Activated T-helper 17 cell treated with anti-CD3 and anti-CD28 coated beads, Interleukin-2, amount 50 U/mL, for 72 hours (primary cell): ENCODE results near the gene PPM1F. TPM values are rescaled to one million over a fixed set of nuclear protein-coding genes. Genes with fewer than 3 reads are reported as not detected.
"Not testable (repeated sequence)": the region's sequence is repeated elsewhere in the genome, so short reads cannot be mapped to it uniquely, and the experiment has no call there.

Source experiments
- ATAC-seq: fragments of 150-1000 bp; cut with Tn5 transposase; replicated peaks from 2 replicates; pipeline ENCODE4 v1.10.0; 2021; ENCODE audit warnings: mild to moderate bottlenecking, moderate library complexity
- H3K27ac Mint-ChIP-seq: one replicate; pipeline ENCODE4 v1.8.0; 2022; ENCODE audit warnings: mixed read lengths
- H3K27me3 Mint-ChIP-seq: one replicate; pipeline ENCODE4 v1.8.0; 2022; ENCODE audit warnings: mixed read lengths
- H3K36me3 Mint-ChIP-seq: one replicate; pipeline ENCODE4 v1.8.0; 2022; ENCODE audit warnings: low read depth, mild to moderate bottlenecking, mixed read lengths
- H3K4me1 Mint-ChIP-seq: one replicate; pipeline ENCODE4 v1.8.0; 2022; ENCODE audit warnings: mixed read lengths
- H3K4me3 Mint-ChIP-seq: one replicate; pipeline ENCODE4 v1.8.0; 2022; ENCODE audit warnings: mild to moderate bottlenecking, mixed read lengths
- H3K9me3 Mint-ChIP-seq: one replicate; pipeline ENCODE4 v1.8.0; 2022; ENCODE audit warnings: mixed read lengths
- total RNA-seq, 2 donors: library from RNA; stranded (reverse); gene quantifications; one replicate each; pipeline ENCODE4 v1.2.3, GENCODE V29; 2022

The PPM1F gene
- total RNA-seq, 2 donors from 2014 or later, result 17.3 to 20.3 TPM

- Mint-ChIP-seq H3K4me1 (peaks cover 20% of the 10 kb centered on the region), H3K9me3 (no peaks in the 10 kb centered on the region), H3K27me3 (no peaks in the 10 kb centered on the region), H3K4me3 (no peak overlapping the region), H3K36me3 (peaks cover 6% of the 10 kb centered on the region), H3K27ac (peak overlapping the region; percentile 47)
- ATAC-seq, result no peak
Observed at GRCh38 chr22:21945453-21946261, 7.0 kb downstream of the PPM1F start.

- peaks cover 6% of the 10 kb centered on the region for H3K36me3 Mint-ChIP-seq
- peaks cover 20% of the 10 kb centered on the region for H3K4me1 Mint-ChIP-seq
- no peak overlapping the region for H3K4me3 Mint-ChIP-seq
- ATAC-seq, result no peak
- no peaks in the 10 kb centered on the region for H3K27me3 Mint-ChIP-seq
- no peaks in the 10 kb centered on the region for H3K9me3 Mint-ChIP-seq
- H3K27ac Mint-ChIP-seq, result peak overlapping the region; percentile 6
Observed at GRCh38 chr22:21944871-21945270, 7.8 kb downstream of the PPM1F start.

- H3K4me3 Mint-ChIP-seq, result no peak overlapping the region
- ATAC-seq, result no peak
- H3K36me3 Mint-ChIP-seq, result peaks cover 6% of the 10 kb centered on the region
- H3K27me3 Mint-ChIP-seq, result no peaks in the 10 kb centered on the region
- peak overlapping the region; percentile 66 for H3K27ac Mint-ChIP-seq
- no peaks in the 10 kb centered on the region for H3K9me3 Mint-ChIP-seq
- H3K4me1 Mint-ChIP-seq, result peaks cover 26% of the 10 kb centered on the region
Observed at GRCh38 chr22:21943571-21944448, 8.8 kb downstream of the PPM1F start.

GRCh38 chr22:21942407-21943343 lies 10.0 kb downstream of the PPM1F start:
- Mint-ChIP-seq H3K27ac (peak overlapping the region; percentile 84), H3K4me1 (peaks cover 22% of the 10 kb centered on the region), H3K4me3 (peak overlapping the region; percentile 15), H3K9me3 (no peaks in the 10 kb centered on the region), H3K27me3 (no peaks in the 10 kb centered on the region), H3K36me3 (peaks cover 6% of the 10 kb centered on the region)
- ATAC-seq, result peak; percentile 60

GRCh38 chr22:21941921-21942320 lies 10.7 kb downstream of the PPM1F start:
- peak overlapping the region; percentile 15 for H3K4me3 Mint-ChIP-seq
- peak overlapping the region; percentile 84 for H3K27ac Mint-ChIP-seq
- ATAC-seq, result no peak
- no peaks in the 10 kb centered on the region for H3K27me3 Mint-ChIP-seq
- peaks cover 20% of the 10 kb centered on the region for H3K4me1 Mint-ChIP-seq
- no peaks in the 10 kb centered on the region for H3K9me3 Mint-ChIP-seq
- H3K36me3 Mint-ChIP-seq, result peaks cover 6% of the 10 kb centered on the region

GRCh38 chr22:21940521-21940920 lies 12.1 kb downstream of the PPM1F start:
- H3K4me3 Mint-ChIP-seq, result no peak overlapping the region
- ATAC-seq, result no peak
- H3K4me1 Mint-ChIP-seq, result peaks cover 20% of the 10 kb centered on the region
- no peaks in the 10 kb centered on the region for H3K9me3 Mint-ChIP-seq
- peaks cover 6% of the 10 kb centered on the region for H3K36me3 Mint-ChIP-seq
- H3K27ac Mint-ChIP-seq, result peak overlapping the region; percentile 87
- no peaks in the 10 kb centered on the region for H3K27me3 Mint-ChIP-seq

GRCh38 chr22:21939935-21940334 lies 12.7 kb downstream of the PPM1F start:
- not testable (repeated sequence) for H3K4me3 Mint-ChIP-seq, ATAC-seq, H3K27me3 Mint-ChIP-seq, H3K9me3 Mint-ChIP-seq, H3K36me3 Mint-ChIP-seq
- Mint-ChIP-seq H3K27ac (peak overlapping the region; percentile 87), H3K4me1 (peaks cover 20% of the 10 kb centered on the region)

GRCh38 chr22:21939461-21939913 lies 13.2 kb downstream of the PPM1F start:
- ATAC-seq, result no peak
- Mint-ChIP-seq H3K4me1 (peaks cover 20% of the 10 kb centered on the region), H3K27ac (peak overlapping the region; percentile 87), H3K4me3 (peak overlapping the region; percentile 84), H3K27me3 (no peaks in the 10 kb centered on the region), H3K9me3 (no peaks in the 10 kb centered on the region), H3K36me3 (peaks cover 10% of the 10 kb centered on the region)

GRCh38 chr22:21938906-21939305 lies 13.7 kb downstream of the PPM1F start:
- H3K4me3 Mint-ChIP-seq, result peak overlapping the region; percentile 84
- peak overlapping the region; percentile 87 for H3K27ac Mint-ChIP-seq
- ATAC-seq, result no peak
- H3K36me3 Mint-ChIP-seq, result peaks cover 10% of the 10 kb centered on the region
- H3K27me3 Mint-ChIP-seq, result no peaks in the 10 kb centered on the region
- H3K9me3 Mint-ChIP-seq, result no peaks in the 10 kb centered on the region
- peaks cover 20% of the 10 kb centered on the region for H3K4me1 Mint-ChIP-seq

- Mint-ChIP-seq H3K27me3 (no peaks in the 10 kb centered on the region), H3K9me3 (no peaks in the 10 kb centered on the region), H3K36me3 (peaks cover 10% of the 10 kb centered on the region), H3K4me3 (peak overlapping the region; percentile 84), H3K4me1 (peaks cover 20% of the 10 kb centered on the region), H3K27ac (peak overlapping the region; percentile 87)
- ATAC-seq, result peak; percentile 93
Observed at GRCh38 chr22:21938071-21938822, 14.4 kb downstream of the PPM1F start.

- peaks cover 6% of the 10 kb centered on the region for H3K36me3 Mint-ChIP-seq
- no peaks in the 10 kb centered on the region for H3K27me3 Mint-ChIP-seq
- H3K4me3 Mint-ChIP-seq, result peak overlapping the region; percentile 84
- H3K9me3 Mint-ChIP-seq, result no peaks in the 10 kb centered on the region
- peak overlapping the region; percentile 87 for H3K27ac Mint-ChIP-seq
- no peak for ATAC-seq
- H3K4me1 Mint-ChIP-seq, result peaks cover 17% of the 10 kb centered on the region
Observed at GRCh38 chr22:21937821-21938070, 14.9 kb downstream of the PPM1F start.

- Mint-ChIP-seq H3K27me3 (no peaks in the 10 kb centered on the region), H3K27ac (no peak overlapping the region), H3K4me1 (peaks cover 14% of the 10 kb centered on the region), H3K9me3 (no peaks in the 10 kb centered on the region), H3K36me3 (peaks cover 4% of the 10 kb centered on the region), H3K4me3 (peak overlapping the region; percentile 84)
- ATAC-seq, result no peak
Observed at GRCh38 chr22:21937041-21937820, 15.4 kb downstream of the PPM1F start.

GRCh38 chr22:21936151-21936775 lies 16.4 kb downstream of the PPM1F start:
- no peak overlapping the region for H3K4me3 Mint-ChIP-seq
- no peaks in the 10 kb centered on the region for H3K9me3 Mint-ChIP-seq
- peaks cover 4% of the 10 kb centered on the region for H3K36me3 Mint-ChIP-seq
- ATAC-seq, result no peak
- no peaks in the 10 kb centered on the region for H3K27me3 Mint-ChIP-seq
- peaks cover 9% of the 10 kb centered on the region for H3K4me1 Mint-ChIP-seq
- H3K27ac Mint-ChIP-seq, result no peak overlapping the region
